Spleen (tissue), 7 donors: ENCODE results near the gene KIZ.

Source experiments
- POLR2A ChIP-seq, 3 donors: fragments of 450-650 bp; IDR thresholded peaks; one replicate each; pipeline ENCODE4 v1.5.1; 2017; ENCODE audit warnings: antibody characterized with exemption in 3 of 3, mild to moderate bottlenecking in 1 of 3
- POLR2AphosphoS5 ChIP-seq, 3 donors: sonication (generic); formaldehyde crosslinking; IDR thresholded peaks; one replicate each; pipeline ENCODE4 v1.5.1; 2017; ENCODE audit warnings: antibody characterized with exemption in 3 of 3
- TF ChIP-seq, protein P1 (sequence below), 11 experiments: fragments of 200-600 bp in 7 of 11; fragments of 450-650 bp in 4 of 11; sonication (generic) in 4 of 11; IDR thresholded peaks in 8 of 11; conservative IDR thresholded peaks in 3 of 11; 1 replicate in 7 of 11; 2 replicates in 4 of 11; pipeline versions ENCODE4 v1.4.0 to v1.8.0; 2016 to 2021; ENCODE audit warnings: antibody characterized with exemption in 11 of 11, inconsistent platforms in 4 of 11, mild to moderate bottlenecking in 1 of 11
- donor health status: DM: no; HTN: no; CAD: no; lungs with moderate emphysema.
- donor health status: DM: no; HTN: no; CAD: no.
- donor health status: DM: no; HTN: no; CAD: no.

DNA sequence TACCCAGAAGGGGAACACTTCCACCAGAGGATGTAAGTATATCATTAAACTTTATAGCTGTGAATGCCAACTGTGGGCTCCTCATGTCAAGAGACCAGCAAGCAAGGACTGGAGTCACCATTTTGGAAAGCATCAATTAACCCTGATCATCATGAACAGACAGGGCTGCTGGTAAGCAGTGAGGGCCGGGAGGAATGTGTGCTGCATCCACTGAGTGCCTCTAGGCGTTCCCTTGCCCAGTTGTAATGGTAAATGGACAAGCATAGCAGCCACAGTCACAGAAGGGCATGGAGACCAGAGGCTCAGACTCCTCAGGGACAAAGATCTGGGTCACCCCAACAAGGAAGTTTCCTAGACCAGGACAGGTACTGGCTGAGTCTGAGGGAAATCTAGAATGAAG lies 43.3 kb upstream of the KIZ start:
- TF ChIP-seq, protein P1, sequence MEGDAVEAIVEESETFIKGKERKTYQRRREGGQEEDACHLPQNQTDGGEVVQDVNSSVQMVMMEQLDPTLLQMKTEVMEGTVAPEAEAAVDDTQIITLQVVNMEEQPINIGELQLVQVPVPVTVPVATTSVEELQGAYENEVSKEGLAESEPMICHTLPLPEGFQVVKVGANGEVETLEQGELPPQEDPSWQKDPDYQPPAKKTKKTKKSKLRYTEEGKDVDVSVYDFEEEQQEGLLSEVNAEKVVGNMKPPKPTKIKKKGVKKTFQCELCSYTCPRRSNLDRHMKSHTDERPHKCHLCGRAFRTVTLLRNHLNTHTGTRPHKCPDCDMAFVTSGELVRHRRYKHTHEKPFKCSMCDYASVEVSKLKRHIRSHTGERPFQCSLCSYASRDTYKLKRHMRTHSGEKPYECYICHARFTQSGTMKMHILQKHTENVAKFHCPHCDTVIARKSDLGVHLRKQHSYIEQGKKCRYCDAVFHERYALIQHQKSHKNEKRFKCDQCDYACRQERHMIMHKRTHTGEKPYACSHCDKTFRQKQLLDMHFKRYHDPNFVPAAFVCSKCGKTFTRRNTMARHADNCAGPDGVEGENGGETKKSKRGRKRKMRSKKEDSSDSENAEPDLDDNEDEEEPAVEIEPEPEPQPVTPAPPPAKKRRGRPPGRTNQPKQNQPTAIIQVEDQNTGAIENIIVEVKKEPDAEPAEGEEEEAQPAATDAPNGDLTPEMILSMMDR (IDR thresholded peaks at IDR 0.05 in 8 of 11, conservative IDR thresholded peaks at IDR 0.05 in 3 of 11): no peak
- TF ChIP-seq POLR2A (IDR thresholded peaks at IDR 0.05) (no peak), POLR2AphosphoS5 (IDR thresholded peaks at IDR 0.05) (no peak)
